A549 (cell line): ENCODE measurements around the gene ZNF669. TPM values are rescaled to one million over a fixed set of nuclear protein-coding genes. Genes with fewer than 3 reads are reported as not detected.
A peak's percentile ranks its signal among the peaks of the same experiment; 100 is the strongest.

Source experiments
- ATAC-seq, 2 experiments: fragments of 200-7000 bp in 1 of 2; fragments of >200 bp in 1 of 2; cut with Nextera tagmentation in 1 of 2; cut with Tn5 transposase in 1 of 2; 3 replicates each; pipeline versions ENCODE4 v1.8.0 to v1.9.1; 2018 to 2020; ENCODE audit warnings: mild to moderate bottlenecking in 1 of 2, moderate library complexity in 1 of 2
- CTCF ChIA-PET: fragments of 300-600 bp; sonication (Branson Sonifier 250); formaldehyde crosslinking; extraction: SDS; loops from one replicate; lab custom pipeline; 2021; ENCODE audit warnings: antibody characterized with exemption, inconsistent platforms; lab: Yijun Ruan, JAX
- POLR2A ChIA-PET: fragments of 350-600 bp; formaldehyde crosslinking; extraction: SDS; loops from one replicate; lab custom pipeline; 2021; ENCODE audit warnings: antibody characterized with exemption, inconsistent platforms; lab: Yijun Ruan, JAX
- DNase-seq, 2 experiments: peaks; one replicate each; pipeline versions ENCODE4 v3.0.0 to v3.0.0-alpha.2; 2011 to 2016; ENCODE audit warnings: low read depth in 1 of 2, low spot score in 1 of 2
- FAIRE-seq: peaks from 2 replicates; lab custom pipeline; 2011; peaks lifted over from hg19 to GRCh38; lab: Jason Lieb, UNC
- H3K27ac ChIP-seq, 2 experiments: fragments of >200 bp; sonication (Bioruptor Twin); formaldehyde crosslinking; 3 replicates each; pipeline ENCODE4 v1.5.1; 2016 to 2017
- H3K4me1 ChIP-seq: fragments of >200 bp; sonication (Bioruptor Twin); formaldehyde crosslinking; 3 replicates; pipeline ENCODE4 v1.6.1; 2016
- H3K4me2 ChIP-seq: fragments of >200 bp; sonication (Bioruptor Twin); formaldehyde crosslinking; 3 replicates; pipeline ENCODE4 v1.6.1; 2016
- H3K4me3 ChIP-seq: fragments of >200 bp; sonication (Bioruptor Twin); formaldehyde crosslinking; 3 replicates; pipeline ENCODE4 v1.5.1; 2016
- H3K9me3 ChIP-seq: fragments of >200 bp; sonication (Bioruptor Twin); formaldehyde crosslinking; 3 replicates; pipeline ENCODE4 v1.6.1; 2016
- CBX2 ChIP-seq: fragments of 200-600 bp; sonication (generic); IDR thresholded peaks from 2 replicates; pipeline ENCODE4 v1.6.1; 2016; ENCODE audit warnings: low read depth, mild to moderate bottlenecking, borderline replicate concordance
- CBX8 ChIP-seq: fragments of 200-600 bp; sonication (generic); IDR thresholded peaks from 2 replicates; pipeline ENCODE4 v1.6.1; 2016
- CHD4 ChIP-seq: fragments of 200-600 bp; sonication (generic); IDR thresholded peaks from 2 replicates; pipeline ENCODE4 v1.6.1; 2016; ENCODE audit warnings: antibody characterized with exemption, mild to moderate bottlenecking, borderline replicate concordance
- EP300 ChIP-seq, 2 experiments: fragments of >200 bp; sonication (Bioruptor Twin); formaldehyde crosslinking; IDR thresholded peaks; 2 replicates in 1 of 2; 3 replicates in 1 of 2; pipeline ENCODE4 v1.6.1; 2016 to 2017
- JUN ChIP-seq, 2 experiments: fragments of >200 bp; sonication (Bioruptor Twin); formaldehyde crosslinking; IDR thresholded peaks; 2 replicates in 1 of 2; 3 replicates in 1 of 2; pipeline ENCODE4 v1.6.1; 2016 to 2017
- MAZ ChIP-seq: fragments of 150-350 bp; IDR thresholded peaks from 2 replicates; pipeline ENCODE4 v1.6.1; 2014; ENCODE audit warnings: antibody characterized with exemption, low read depth, low read length, borderline replicate concordance
- MYC ChIP-seq: IDR thresholded peaks from 2 replicates; pipeline ENCODE4 v1.6.1; 2012; ENCODE audit warnings: mild to moderate bottlenecking, inconsistent platforms, low read length, improper control_type of control experiment, borderline replicate concordance
- NFE2L2 ChIP-seq: fragments of 150-350 bp; conservative IDR thresholded peaks from 2 replicates; pipeline ENCODE4 v1.6.1; 2014; ENCODE audit warnings: low read length
- NR3C1 ChIP-seq: fragments of >200 bp; sonication (Bioruptor Twin); formaldehyde crosslinking; IDR thresholded peaks from 3 replicates; pipeline ENCODE4 v1.6.1; 2017
- PBX3 ChIP-seq: IDR thresholded peaks from 2 replicates; pipeline ENCODE4 v1.6.1; 2012
- RARB ChIP-seq: fragments of 250-450 bp; sonication (Bioruptor Pico); IDR thresholded peaks from 2 replicates; pipeline ENCODE4 v1.8.0; 2021; ENCODE audit warnings: mild to moderate bottlenecking, moderate library complexity
- RCOR1 ChIP-seq: fragments of 150-350 bp; IDR thresholded peaks from 2 replicates; pipeline ENCODE4 v1.6.1; 2014; ENCODE audit warnings: antibody characterized with exemption, low read length, low read depth
- REST ChIP-seq: fragments of 200-600 bp; sonication (generic); IDR thresholded peaks from 2 replicates; pipeline ENCODE4 v1.6.1; 2016; ENCODE audit warnings: antibody characterized with exemption, mild to moderate bottlenecking, moderate library complexity
- RNF2 ChIP-seq: fragments of 200-600 bp; sonication (generic); IDR thresholded peaks from 2 replicates; pipeline ENCODE4 v1.6.1; 2016; ENCODE audit warnings: low read depth, mild to moderate bottlenecking, antibody characterized with exemption, moderate library complexity, borderline replicate concordance
- SREBF2 ChIP-seq: fragments of 450-650 bp; IDR thresholded peaks from 2 replicates; pipeline ENCODE4 v1.6.1; 2014; ENCODE audit warnings: mild to moderate bottlenecking, moderate library complexity
- ZC3H11A ChIP-seq: fragments of 450-650 bp; IDR thresholded peaks from 2 replicates; pipeline ENCODE4 v1.6.1; 2014; ENCODE audit warnings: antibody characterized with exemption, mild to moderate bottlenecking
- ZNF302 ChIP-seq: fragments of 250-450 bp; sonication (Bioruptor Pico); IDR thresholded peaks from 2 replicates; pipeline ENCODE4 v1.9.0; 2021; ENCODE audit warnings: inconsistent platforms, mild to moderate bottlenecking, moderate library complexity
- ZSCAN20 ChIP-seq: fragments of 250-450 bp; sonication (Bioruptor Pico); IDR thresholded peaks from 2 replicates; pipeline ENCODE4 v1.8.0; 2022; ENCODE audit warnings: mild to moderate bottlenecking, moderate library complexity
- WGBS: methylation state at CpG from one replicate; pipeline ENCODE4 v1.1.6; 2017; ENCODE audit errors: missing lambda C conversion rate; 5-methylcytosine and 5-hydroxymethylcytosine counted together
- polyA plus RNA-seq, 4 experiments: library from polyadenylated mRNA; depleted of rRNA in 3 of 4; stranded (reverse); fragments of >200 nt; fragmentation: RNase III in 1 of 4; extraction: RNeasy Plus Mini Kit Qiagen cat#74134 plus additional on column Dnase treatment in 1 of 4; gene quantifications; 2 replicates in 3 of 4; 3 replicates in 1 of 4; pipeline ENCODE4 v1.2.3, GENCODE V29; 2011 to 2017
- TF ChIP-seq, protein P1 (sequence below): fragments of >200 bp; sonication (Bioruptor Twin); formaldehyde crosslinking; IDR thresholded peaks from 2 replicates; pipeline ENCODE4 v1.6.1; 2016
- TF ChIP-seq, protein P2 (sequence below): fragments of 250-450 bp; sonication (Bioruptor Pico); IDR thresholded peaks from 2 replicates; pipeline ENCODE4 v1.5.0; 2020; ENCODE audit warnings: low read depth, mild to moderate bottlenecking, moderate library complexity
- TF ChIP-seq, protein P3 (sequence below): fragments of 150-350 bp; IDR thresholded peaks from 2 replicates; pipeline ENCODE4 v1.6.1; 2014; ENCODE audit warnings: low read depth, mild to moderate bottlenecking, low read length

Gene ZNF669
- polyA plus RNA-seq, 2 of the 4 experiments (the other 2 are of a cell fraction): 3.6 to 5.3 TPM

GRCh38 chr1:247100676-247101279 is 3.4 kb downstream of the ZNF669 start (continued):
- TF ChIP-seq, protein P1, sequence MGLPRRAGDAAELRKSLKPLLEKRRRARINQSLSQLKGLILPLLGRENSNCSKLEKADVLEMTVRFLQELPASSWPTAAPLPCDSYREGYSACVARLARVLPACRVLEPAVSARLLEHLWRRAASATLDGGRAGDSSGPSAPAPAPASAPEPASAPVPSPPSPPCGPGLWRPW: no peak
- TF ChIP-seq ZNF302 (CRISPR knock-in tag) (no peak), SREBF2 (no peak)

GRCh38 chr1:247096958-247097357 is 7.2 kb downstream of the ZNF669 start:
- FAIRE-seq: no peak
- no peak for DNase-seq
- Histone ChIP-seq H3K9me3 (peaks cover 72% of the 10 kb centered on the region), H3K4me3 (no peak overlapping the region), H3K4me1 (no peaks in the 10 kb centered on the region), H3K27ac (no peak overlapping the region), H3K4me2 (no peak overlapping the region)
- ChIA-PET POLR2A (no interaction called here), CTCF (no interaction called here)
- WGBS: 77% methylated on average over 5 of the region's 5 CpGs
- peak; percentile 19 to 42; a peak in 2 of 6 replicates for ATAC-seq
- TF ChIP-seq EP300 (IDR thresholded peaks at IDR 0.05) (no peak), NR3C1 (no peak), RCOR1 (no peak), JUN (IDR thresholded peaks at IDR 0.05) (no peak), CHD4 (no peak), NFE2L2 (no peak), PBX3 (no peak), REST (no peak), CBX2 (no peak), RARB (CRISPR knock-in tag) (no peak), MYC (no peak), ZNF302 (CRISPR knock-in tag) (no peak), CBX8 (no peak)
- TF ChIP-seq, protein P2, sequence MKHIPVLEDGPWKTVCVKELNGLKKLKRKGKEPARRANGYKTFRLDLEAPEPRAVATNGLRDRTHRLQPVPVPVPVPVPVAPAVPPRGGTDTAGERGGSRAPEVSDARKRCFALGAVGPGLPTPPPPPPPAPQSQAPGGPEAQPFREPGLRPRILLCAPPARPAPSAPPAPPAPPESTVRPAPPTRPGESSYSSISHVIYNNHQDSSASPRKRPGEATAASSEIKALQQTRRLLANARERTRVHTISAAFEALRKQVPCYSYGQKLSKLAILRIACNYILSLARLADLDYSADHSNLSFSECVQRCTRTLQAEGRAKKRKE (CRISPR knock-in tag): no peak
- TF ChIP-seq, protein P3, sequence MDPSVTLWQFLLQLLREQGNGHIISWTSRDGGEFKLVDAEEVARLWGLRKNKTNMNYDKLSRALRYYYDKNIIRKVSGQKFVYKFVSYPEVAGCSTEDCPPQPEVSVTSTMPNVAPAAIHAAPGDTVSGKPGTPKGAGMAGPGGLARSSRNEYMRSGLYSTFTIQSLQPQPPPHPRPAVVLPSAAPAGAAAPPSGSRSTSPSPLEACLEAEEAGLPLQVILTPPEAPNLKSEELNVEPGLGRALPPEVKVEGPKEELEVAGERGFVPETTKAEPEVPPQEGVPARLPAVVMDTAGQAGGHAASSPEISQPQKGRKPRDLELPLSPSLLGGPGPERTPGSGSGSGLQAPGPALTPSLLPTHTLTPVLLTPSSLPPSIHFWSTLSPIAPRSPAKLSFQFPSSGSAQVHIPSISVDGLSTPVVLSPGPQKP: no peak

- CTCF ChIA-PET: no interaction called here
- Histone ChIP-seq H3K4me3 (no peak overlapping the region), H3K9me3 (peaks cover 67% of the 10 kb centered on the region), H3K4me2 (no peak overlapping the region), H3K27ac (no peak overlapping the region), H3K4me1 (no peaks in the 10 kb centered on the region)
- 97% methylated on average over 5 of the region's 5 CpGs for WGBS
- no peak for TF ChIP-seq JUN (IDR thresholded peaks at IDR 0.05)
- no peak for TF ChIP-seq MAZ
- no peak for TF ChIP-seq ZC3H11A
- no peak for TF ChIP-seq RNF2
- TF ChIP-seq, protein P3: no peak
- no peak for TF ChIP-seq ZSCAN20 (CRISPR knock-in tag)
- DNase-seq (no peak), ATAC-seq (peak; percentile 20 to 30; a peak in 3 of 6 replicates), FAIRE-seq (no peak)
- POLR2A ChIA-PET: no interaction called here
These were observed 7.6 kb downstream of the ZNF669 start for GRCh38 chr1:247096544-247096943.
